ENCODE results near the gene RSPRY1. TPM values are rescaled to one million over a fixed set of nuclear protein-coding genes. Genes with fewer than 3 reads are reported as not detected.
A peak's percentile ranks its signal among the peaks of the same experiment; 100 is the strongest.

Gene RSPRY1
- total RNA-seq, 2 experiments from 2014 or later: 24.5 to 29.4 TPM

- Mint-ChIP-seq H3K4me1 (ENCODE audit: low read depth) (peaks cover 12% of the 10 kb centered on the region), H3K36me3 (ENCODE audit: low read depth) (no peaks in the 10 kb centered on the region), H3K9me3 (no peaks in the 10 kb centered on the region), H3K4me3 (no peak overlapping the region), H3K27ac (no peak overlapping the region), H3K27me3 (no peaks in the 10 kb centered on the region)
- ATAC-seq: no peak
- DNase-seq: no peak
- TF ChIP-seq CTCF (IDR thresholded peaks at IDR 0.05): no peak
- intact Hi-C loops (cut with micrococcal nuclease): no loop called here
- ChIA-PET CTCF (no interaction called here), POLR2A (interaction anchor here (0.8 kb wide), 1 partner anchor 13 kb away, joined by 5 read pairs; no protein-coding TSS in a partner anchor)
These were observed 72.9 kb downstream of the RSPRY1 start for GRCh38 chr16:57258910-57259475.

DNA sequence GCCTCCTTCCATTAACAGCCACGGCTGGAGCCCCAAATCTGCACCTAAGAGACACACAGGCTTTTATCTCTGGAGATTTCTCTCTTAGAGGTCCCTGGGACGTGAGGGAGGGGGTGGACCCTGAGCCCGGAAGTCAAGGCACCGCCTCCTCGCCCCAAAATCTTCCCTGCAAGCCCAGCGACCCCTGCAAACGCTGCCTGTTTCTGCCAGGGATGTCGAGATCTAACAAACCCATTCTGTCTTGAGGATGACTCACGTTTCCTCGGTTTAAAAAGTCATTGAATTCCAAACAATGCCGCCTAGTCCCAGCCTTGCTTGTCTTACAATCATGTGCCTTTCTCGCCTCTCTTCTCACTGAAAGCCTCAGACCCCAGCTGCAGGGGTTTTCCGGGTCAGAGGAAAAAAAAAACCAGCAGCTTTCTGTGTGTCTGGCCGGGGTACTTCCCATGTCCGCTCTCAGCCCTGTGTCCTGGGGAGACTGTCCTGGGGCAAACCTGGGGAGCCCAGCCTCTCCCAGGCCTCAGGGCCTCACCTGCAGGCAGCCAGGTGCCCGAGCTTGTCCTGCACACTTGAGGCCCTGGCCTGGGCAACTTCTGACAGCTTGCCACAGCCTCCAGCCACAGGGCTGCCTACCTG lies 74.3 kb downstream of the RSPRY1 start:
- POLR2A ChIA-PET: interaction anchor here (0.6 to 0.8 kb wide), 3 partner anchors 9 to 105 kb away, joined by 3 read pairs; no protein-coding TSS in a partner anchor
- no peaks in the 10 kb centered on the region for H3K27me3 Mint-ChIP-seq
- no peaks in the 10 kb centered on the region for H3K36me3 Mint-ChIP-seq (ENCODE audit: low read depth)
- intact Hi-C loops (cut with micrococcal nuclease): no loop called here
- CTCF ChIA-PET: interaction anchor here (0.9 kb wide), 1 partner anchor 16 kb away, joined by 3 read pairs; no protein-coding TSS in a partner anchor
- no peak for TF ChIP-seq CTCF (IDR thresholded peaks at IDR 0.05)
- peak overlapping the region; percentile 84 for H3K27ac Mint-ChIP-seq
- H3K4me1 Mint-ChIP-seq (ENCODE audit: low read depth): peaks cover 16% of the 10 kb centered on the region
- peak; percentile 78 for ATAC-seq
- peak overlapping the region; percentile 53 for H3K4me3 Mint-ChIP-seq
- H3K9me3 Mint-ChIP-seq: no peaks in the 10 kb centered on the region
- peak; percentile 59 for DNase-seq

GRCh38 chr16:57261806-57262205 lies 75.7 kb downstream of the RSPRY1 start:
- intact Hi-C loops (cut with micrococcal nuclease): no loop called here
- H3K4me3 Mint-ChIP-seq: no peak overlapping the region
- TF ChIP-seq CTCF (IDR thresholded peaks at IDR 0.05): no peak
- DNase-seq: no peak
- H3K4me1 Mint-ChIP-seq (ENCODE audit: low read depth): peaks cover 28% of the 10 kb centered on the region
- H3K36me3 Mint-ChIP-seq (ENCODE audit: low read depth): no peaks in the 10 kb centered on the region
- ChIA-PET CTCF (interaction anchor here (0.6 to 1.5 kb wide), 3 partner anchors 19 to 156 kb away, joined by 3 to 4 read pairs (median 3); no protein-coding TSS in a partner anchor), POLR2A (no interaction called here)
- H3K27me3 Mint-ChIP-seq: no peaks in the 10 kb centered on the region
- no peaks in the 10 kb centered on the region for H3K9me3 Mint-ChIP-seq
- H3K27ac Mint-ChIP-seq: no peak overlapping the region
- no peak for ATAC-seq

DNA sequence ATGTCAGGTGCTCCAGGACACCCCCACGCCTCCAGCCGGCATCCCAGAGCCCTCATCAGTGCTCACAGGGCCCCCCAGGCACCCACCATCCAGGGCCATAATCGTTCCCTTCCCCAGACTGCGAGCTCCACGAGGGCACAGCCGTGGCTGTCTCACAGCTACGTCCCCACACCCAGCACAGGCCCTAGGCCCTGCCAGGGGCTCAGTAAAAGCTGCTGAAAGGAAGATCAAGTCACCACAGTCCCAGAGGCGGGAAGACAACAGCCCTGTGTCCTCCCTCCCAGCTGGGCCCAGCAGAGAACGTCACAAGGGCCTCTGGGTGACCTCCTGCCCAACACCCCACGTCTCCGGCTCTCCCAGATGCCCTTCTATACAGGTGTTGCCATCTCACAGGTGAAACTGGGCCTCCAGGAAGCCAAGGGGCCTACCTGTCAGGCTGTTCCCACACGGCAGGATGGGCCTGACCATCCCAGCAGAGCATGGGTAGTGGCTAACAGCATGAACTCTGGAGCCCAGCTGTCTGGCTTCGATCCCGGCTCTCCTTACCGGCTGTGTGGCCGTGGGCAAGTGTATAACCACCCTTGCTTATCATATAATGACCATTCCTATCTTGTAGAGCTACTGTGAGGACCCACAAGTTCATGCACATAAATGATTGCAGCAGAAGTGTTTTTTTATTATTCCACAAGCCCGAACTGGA lies 76.9 kb downstream of the RSPRY1 start:
- Mint-ChIP-seq H3K36me3 (ENCODE audit: low read depth) (no peaks in the 10 kb centered on the region), H3K27me3 (no peaks in the 10 kb centered on the region), H3K9me3 (no peaks in the 10 kb centered on the region), H3K4me3 (no peak overlapping the region), H3K27ac (peak overlapping the region; percentile 38), H3K4me1 (ENCODE audit: low read depth) (peaks cover 37% of the 10 kb centered on the region)
- ATAC-seq (no peak), DNase-seq (no peak)
- ChIA-PET CTCF (interaction anchor here (1.0 to 1.5 kb wide), 3 partner anchors 154 to 178 kb away, joined by 3 to 4 read pairs (median 3); no protein-coding TSS in a partner anchor), POLR2A (no interaction called here)
- intact Hi-C loops (cut with micrococcal nuclease): no loop called here
- no peak for TF ChIP-seq CTCF (IDR thresholded peaks at IDR 0.05)
